ENCODE results near the gene TCN2. TPM values are rescaled to one million over a fixed set of nuclear protein-coding genes. Genes with fewer than 3 reads are reported as not detected.

Gene TCN2
- total RNA-seq, 1 donor = 18.8 TPM

DNA sequence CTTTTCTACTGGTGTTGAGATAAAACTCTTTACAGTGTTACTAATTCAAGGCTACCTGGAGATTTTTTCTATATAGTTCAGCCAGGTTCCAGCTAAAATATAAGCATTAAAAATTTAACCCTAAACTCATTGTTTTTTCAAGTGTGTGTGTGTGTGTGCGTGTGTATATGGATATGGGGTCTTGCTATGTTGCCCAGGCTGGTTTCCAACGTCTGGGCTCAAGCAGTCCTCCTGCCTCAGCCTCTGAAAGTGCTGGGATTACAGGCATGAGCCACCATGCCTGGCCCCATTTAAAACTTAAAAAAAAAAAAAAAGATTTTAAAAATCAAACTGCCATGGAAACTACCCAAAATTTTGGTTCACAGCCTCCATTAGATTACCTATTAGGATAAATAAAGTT, 10.8 kb upstream of the TCN2 start:
- no peak for DNase-seq (ENCODE audit: insufficient read length, low spot score, missing footprints)
- Histone ChIP-seq H3K27ac (ENCODE audit: low read depth, low read length) (no peak overlapping the region), H3K9me3 (ENCODE audit: low read depth, low read length) (no peaks in the 10 kb centered on the region), H3K4me2 (ENCODE audit: insufficient read depth, low read length) (no peak overlapping the region), H4K20me1 (ENCODE audit: insufficient read depth, low read length) (no peaks in the 10 kb centered on the region), H2AFZ (ENCODE audit: low read length) (no peak overlapping the region), H3K4me1 (ENCODE audit: insufficient read depth, low read length) (no peaks in the 10 kb centered on the region), H3K79me2 (ENCODE audit: insufficient read depth, low read length) (peaks cover 6% of the 10 kb centered on the region), H3K27me3 (ENCODE audit: insufficient read depth, low read length) (peaks cover 5% of the 10 kb centered on the region), H3K4me3 (ENCODE audit: insufficient read depth, low read length) (no peak overlapping the region), H3K36me3 (ENCODE audit: insufficient read depth, low read length) (no peaks in the 10 kb centered on the region)
- TF ChIP-seq, protein P1, sequence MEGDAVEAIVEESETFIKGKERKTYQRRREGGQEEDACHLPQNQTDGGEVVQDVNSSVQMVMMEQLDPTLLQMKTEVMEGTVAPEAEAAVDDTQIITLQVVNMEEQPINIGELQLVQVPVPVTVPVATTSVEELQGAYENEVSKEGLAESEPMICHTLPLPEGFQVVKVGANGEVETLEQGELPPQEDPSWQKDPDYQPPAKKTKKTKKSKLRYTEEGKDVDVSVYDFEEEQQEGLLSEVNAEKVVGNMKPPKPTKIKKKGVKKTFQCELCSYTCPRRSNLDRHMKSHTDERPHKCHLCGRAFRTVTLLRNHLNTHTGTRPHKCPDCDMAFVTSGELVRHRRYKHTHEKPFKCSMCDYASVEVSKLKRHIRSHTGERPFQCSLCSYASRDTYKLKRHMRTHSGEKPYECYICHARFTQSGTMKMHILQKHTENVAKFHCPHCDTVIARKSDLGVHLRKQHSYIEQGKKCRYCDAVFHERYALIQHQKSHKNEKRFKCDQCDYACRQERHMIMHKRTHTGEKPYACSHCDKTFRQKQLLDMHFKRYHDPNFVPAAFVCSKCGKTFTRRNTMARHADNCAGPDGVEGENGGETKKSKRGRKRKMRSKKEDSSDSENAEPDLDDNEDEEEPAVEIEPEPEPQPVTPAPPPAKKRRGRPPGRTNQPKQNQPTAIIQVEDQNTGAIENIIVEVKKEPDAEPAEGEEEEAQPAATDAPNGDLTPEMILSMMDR (IDR thresholded peaks at IDR 0.05; ENCODE audit: extremely low read depth, low read depth, low read length) = no peak

DNA sequence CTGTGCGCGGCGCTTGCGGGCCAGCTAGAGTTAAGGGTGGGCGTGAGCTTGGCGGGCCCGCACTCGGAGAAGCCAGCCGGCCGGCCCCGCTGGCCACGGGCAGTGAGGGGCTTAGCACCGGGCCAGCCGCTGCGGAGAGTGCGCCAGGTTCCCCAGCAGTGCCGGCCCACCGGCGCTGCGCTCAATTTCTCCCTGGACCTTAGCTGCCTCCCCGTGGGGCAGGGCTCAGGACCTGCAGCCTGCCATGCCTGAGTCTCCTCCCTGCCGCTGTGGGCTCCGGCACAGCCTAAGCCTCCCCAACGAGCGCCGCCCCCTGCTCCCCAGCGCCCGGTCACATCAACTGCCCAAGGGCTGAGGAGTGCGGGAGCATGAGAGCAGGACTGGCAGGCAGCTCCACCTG, 10.1 kb upstream of the TCN2 start:
- H3K27ac ChIP-seq (ENCODE audit: low read depth, low read length) = no peak overlapping the region
- H2AFZ ChIP-seq (ENCODE audit: low read length) = no peak overlapping the region
- H3K27me3 ChIP-seq (ENCODE audit: insufficient read depth, low read length) = peaks cover 5% of the 10 kb centered on the region
- TF ChIP-seq, protein P1 (IDR thresholded peaks at IDR 0.05; ENCODE audit: extremely low read depth, low read depth, low read length) = no peak
- H3K4me2 ChIP-seq (ENCODE audit: insufficient read depth, low read length) = no peak overlapping the region
- H3K79me2 ChIP-seq (ENCODE audit: insufficient read depth, low read length) = no peaks in the 10 kb centered on the region
- no peaks in the 10 kb centered on the region for H4K20me1 ChIP-seq (ENCODE audit: insufficient read depth, low read length)
- no peak overlapping the region for H3K4me3 ChIP-seq (ENCODE audit: insufficient read depth, low read length)
- no peaks in the 10 kb centered on the region for H3K36me3 ChIP-seq (ENCODE audit: insufficient read depth, low read length)
- no peaks in the 10 kb centered on the region for H3K9me3 ChIP-seq (ENCODE audit: low read depth, low read length)
- no peak for DNase-seq (ENCODE audit: insufficient read length, low spot score, missing footprints)
- no peaks in the 10 kb centered on the region for H3K4me1 ChIP-seq (ENCODE audit: insufficient read depth, low read length)

DNA sequence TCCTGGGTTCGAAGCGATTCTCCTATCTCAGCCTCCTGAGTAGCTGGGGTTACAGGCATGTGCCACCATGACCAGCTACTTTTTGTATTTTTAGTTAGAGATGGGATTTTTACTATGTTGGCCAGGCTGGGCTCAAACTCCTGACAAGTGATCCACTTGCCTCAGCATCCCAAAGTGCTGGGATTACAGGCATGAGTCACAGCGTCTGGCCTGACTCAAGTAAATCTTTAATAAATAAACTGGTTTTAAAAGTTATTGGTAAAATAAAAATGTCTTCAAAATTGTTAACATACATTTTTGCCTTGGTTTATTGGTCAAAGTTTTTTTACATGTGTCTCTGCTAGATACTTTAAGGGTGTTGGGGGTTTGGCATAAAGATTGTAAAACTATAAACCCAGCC, 8.0 kb upstream of the TCN2 start:
- H3K27me3 ChIP-seq (ENCODE audit: insufficient read depth, low read length) = peaks cover 5% of the 10 kb centered on the region
- TF ChIP-seq, protein P1 (IDR thresholded peaks at IDR 0.05; ENCODE audit: extremely low read depth, low read depth, low read length) = no peak
- no peaks in the 10 kb centered on the region for H3K36me3 ChIP-seq (ENCODE audit: insufficient read depth, low read length)
- H3K9me3 ChIP-seq (ENCODE audit: low read depth, low read length) = no peaks in the 10 kb centered on the region
- H4K20me1 ChIP-seq (ENCODE audit: insufficient read depth, low read length) = no peaks in the 10 kb centered on the region
- no peak for DNase-seq (ENCODE audit: insufficient read length, low spot score, missing footprints)
- no peak overlapping the region for H2AFZ ChIP-seq (ENCODE audit: low read length)
- H3K79me2 ChIP-seq (ENCODE audit: insufficient read depth, low read length) = no peaks in the 10 kb centered on the region
- no peak overlapping the region for H3K27ac ChIP-seq (ENCODE audit: low read depth, low read length)
- H3K4me1 ChIP-seq (ENCODE audit: insufficient read depth, low read length) = no peaks in the 10 kb centered on the region
- H3K4me3 ChIP-seq (ENCODE audit: insufficient read depth, low read length) = no peak overlapping the region
- no peak overlapping the region for H3K4me2 ChIP-seq (ENCODE audit: insufficient read depth, low read length)

DNA sequence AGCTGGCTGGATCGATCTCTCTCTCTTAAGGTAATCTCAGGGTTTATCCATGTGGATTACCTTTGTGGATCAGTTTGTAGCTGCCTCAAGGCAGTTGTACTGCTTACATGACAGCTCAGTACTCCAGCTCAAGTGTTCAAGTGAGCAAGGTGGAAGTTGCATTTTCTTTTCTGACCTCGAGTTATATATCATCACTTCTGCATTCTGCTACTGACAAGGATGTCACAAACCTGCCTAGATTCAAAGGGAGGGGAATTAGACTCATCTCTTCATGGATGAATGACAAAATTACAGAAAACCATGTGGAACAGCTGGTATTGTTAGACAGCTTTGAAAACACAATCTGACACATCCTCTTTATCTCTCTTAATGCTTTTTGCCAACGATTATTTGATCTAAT, 6.1 kb upstream of the TCN2 start:
- peak; percentile 5 for DNase-seq (ENCODE audit: insufficient read length, low spot score, missing footprints)
- no peak overlapping the region for H2AFZ ChIP-seq (ENCODE audit: low read length)

More for the DNA sequence above, 6.1 kb upstream of the TCN2 start:
- no peaks in the 10 kb centered on the region for H3K79me2 ChIP-seq (ENCODE audit: insufficient read depth, low read length)
- no peaks in the 10 kb centered on the region for H3K36me3 ChIP-seq (ENCODE audit: insufficient read depth, low read length)
- TF ChIP-seq, protein P1 (IDR thresholded peaks at IDR 0.05; ENCODE audit: extremely low read depth, low read depth, low read length) = no peak
- no peak overlapping the region for H3K27ac ChIP-seq (ENCODE audit: low read depth, low read length)
- no peak overlapping the region for H3K4me2 ChIP-seq (ENCODE audit: insufficient read depth, low read length)
- no peaks in the 10 kb centered on the region for H4K20me1 ChIP-seq (ENCODE audit: insufficient read depth, low read length)
- H3K4me3 ChIP-seq (ENCODE audit: insufficient read depth, low read length) = no peak overlapping the region
- H3K27me3 ChIP-seq (ENCODE audit: insufficient read depth, low read length) = no peaks in the 10 kb centered on the region
- no peaks in the 10 kb centered on the region for H3K9me3 ChIP-seq (ENCODE audit: low read depth, low read length)
- H3K4me1 ChIP-seq (ENCODE audit: insufficient read depth, low read length) = peaks cover 6% of the 10 kb centered on the region

Data from osteoblast (primary cell).